DOHH2 (cell line): ENCODE measurements around the gene GPR149.
A peak's percentile ranks its signal among the peaks of the same experiment; 100 is the strongest.

Source experiments
- H3F3A ChIP-seq: fragments of 200-600 bp; sonication (generic), shearing (Covaris generic); 2 replicates; pipeline ENCODE4 v1.6.0; 2016; ENCODE audit warnings: antibody characterized with exemption, mild to moderate bottlenecking; ENCODE audit not compliant: control insufficient read depth, insufficient read depth
- H3K27ac ChIP-seq: fragments of 200-600 bp; sonication (generic); 2 replicates; pipeline ENCODE4 v1.5.1; 2014; ENCODE audit warnings: low read depth, mild to moderate bottlenecking, low read length, moderate library complexity
- H3K27me3 ChIP-seq: fragments of 200-600 bp; sonication (generic); 2 replicates; pipeline ENCODE4 v1.6.1; 2014; ENCODE audit warnings: mild to moderate bottlenecking, low read length, mixed read lengths; ENCODE audit not compliant: control insufficient read depth
- H3K36me3 ChIP-seq: fragments of 200-600 bp; sonication (generic); 2 replicates; pipeline ENCODE4 v1.6.1; 2014; ENCODE audit warnings: mild to moderate bottlenecking, low read length, moderate library complexity, mixed read lengths; ENCODE audit not compliant: control insufficient read depth
- H3K4me1 ChIP-seq: fragments of 200-600 bp; sonication (generic); 2 replicates; pipeline ENCODE4 v1.6.1; 2014; ENCODE audit warnings: mild to moderate bottlenecking, low read length, mixed read lengths; ENCODE audit not compliant: control insufficient read depth
- H3K4me2 ChIP-seq: fragments of 200-600 bp; sonication (generic); 2 replicates; pipeline ENCODE4 v1.6.0; 2014; ENCODE audit warnings: mild to moderate bottlenecking, low read length, moderate library complexity
- H3K4me3 ChIP-seq: fragments of 200-600 bp; sonication (generic); 2 replicates; pipeline ENCODE4 v1.5.1; 2014; ENCODE audit warnings: mild to moderate bottlenecking, low read length, mixed read lengths
- H3K79me2 ChIP-seq: fragments of 200-600 bp; sonication (generic); 2 replicates; pipeline ENCODE4 v1.6.1; 2014; ENCODE audit warnings: mild to moderate bottlenecking, low read length, mixed read lengths; ENCODE audit not compliant: control insufficient read depth
- H3K9me2 ChIP-seq: fragments of 200-600 bp; sonication (generic); replicated peaks from 2 replicates; pipeline ENCODE4 v1.6.1; 2014; ENCODE audit warnings: mild to moderate bottlenecking, low read length, mixed read lengths; ENCODE audit not compliant: control insufficient read depth
- H3K9me3 ChIP-seq: fragments of 200-600 bp; sonication (generic); 2 replicates; pipeline ENCODE4 v1.6.1; 2014; ENCODE audit warnings: antibody characterized with exemption, low read length, mixed read lengths; ENCODE audit not compliant: control insufficient read depth, insufficient read depth
- H4K20me1 ChIP-seq: fragments of 200-600 bp; sonication (generic); 2 replicates; pipeline ENCODE4 v1.6.0; 2014; ENCODE audit warnings: low read depth, mild to moderate bottlenecking, antibody characterized with exemption, low read length, moderate library complexity; ENCODE audit not compliant: control insufficient read depth, insufficient read depth
- EZH2phosphoT487 ChIP-seq: fragments of 200-600 bp; sonication (generic); IDR thresholded peaks from 2 replicates; pipeline ENCODE4 v1.6.1; 2017; ENCODE audit warnings: borderline replicate concordance, mild to moderate bottlenecking, antibody characterized with exemption, low read length, moderate library complexity, mixed read lengths
- TF ChIP-seq, protein P1 (sequence below): fragments of 200-600 bp; sonication (generic); IDR thresholded peaks from one replicate; pipeline ENCODE4 v1.5.1; 2014; ENCODE audit warnings: antibody characterized with exemption, mild to moderate bottlenecking, low read depth, low read length; ENCODE audit not compliant: poor library complexity, severe bottlenecking

The GPR149 gene

GRCh38 chr3:154307363-154307762, 122.6 kb downstream of the GPR149 start:
- H3F3A ChIP-seq: peaks cover 6% of the 10 kb centered on the region; the same call in 1 of the 2 replicates
- H3K4me2 ChIP-seq: peak overlapping the region; percentile 60
- no peaks in the 10 kb centered on the region for H3K9me2 ChIP-seq
- H3K27me3 ChIP-seq: no peaks in the 10 kb centered on the region
- H3K79me2 ChIP-seq: peaks cover 28% of the 10 kb centered on the region
- no peaks in the 10 kb centered on the region for H4K20me1 ChIP-seq
- peaks cover 54% of the 10 kb centered on the region for H3K4me1 ChIP-seq
- TF ChIP-seq, protein P1, sequence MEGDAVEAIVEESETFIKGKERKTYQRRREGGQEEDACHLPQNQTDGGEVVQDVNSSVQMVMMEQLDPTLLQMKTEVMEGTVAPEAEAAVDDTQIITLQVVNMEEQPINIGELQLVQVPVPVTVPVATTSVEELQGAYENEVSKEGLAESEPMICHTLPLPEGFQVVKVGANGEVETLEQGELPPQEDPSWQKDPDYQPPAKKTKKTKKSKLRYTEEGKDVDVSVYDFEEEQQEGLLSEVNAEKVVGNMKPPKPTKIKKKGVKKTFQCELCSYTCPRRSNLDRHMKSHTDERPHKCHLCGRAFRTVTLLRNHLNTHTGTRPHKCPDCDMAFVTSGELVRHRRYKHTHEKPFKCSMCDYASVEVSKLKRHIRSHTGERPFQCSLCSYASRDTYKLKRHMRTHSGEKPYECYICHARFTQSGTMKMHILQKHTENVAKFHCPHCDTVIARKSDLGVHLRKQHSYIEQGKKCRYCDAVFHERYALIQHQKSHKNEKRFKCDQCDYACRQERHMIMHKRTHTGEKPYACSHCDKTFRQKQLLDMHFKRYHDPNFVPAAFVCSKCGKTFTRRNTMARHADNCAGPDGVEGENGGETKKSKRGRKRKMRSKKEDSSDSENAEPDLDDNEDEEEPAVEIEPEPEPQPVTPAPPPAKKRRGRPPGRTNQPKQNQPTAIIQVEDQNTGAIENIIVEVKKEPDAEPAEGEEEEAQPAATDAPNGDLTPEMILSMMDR: no peak
- TF ChIP-seq EZH2phosphoT487: no peak
- H3K36me3 ChIP-seq: peaks cover 92% of the 10 kb centered on the region
- H3K9me3 ChIP-seq: no peaks in the 10 kb centered on the region
- 0 out of 2 replicates have a peak overlapping the region, but pooled peaks have one; percentile 38 for H3K27ac ChIP-seq
- no peak overlapping the region for H3K4me3 ChIP-seq

DNA sequence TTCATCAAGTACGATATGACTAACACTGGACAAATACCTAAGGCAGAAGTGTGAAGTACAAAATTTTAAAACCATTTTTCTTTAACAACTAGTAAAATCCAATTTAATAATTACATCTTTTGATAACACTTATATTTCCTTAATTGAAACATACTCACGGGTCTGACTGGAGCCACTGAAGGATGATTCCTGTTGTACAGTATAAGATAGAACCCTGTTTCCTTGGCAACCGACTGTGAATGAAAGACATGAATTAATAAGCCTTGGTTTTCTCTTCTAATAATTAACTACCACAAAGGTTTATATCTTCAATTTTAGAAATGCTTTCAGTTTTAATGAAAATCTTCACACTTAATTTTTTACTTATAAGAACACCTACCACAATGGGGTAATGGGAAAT, 125.1 kb downstream of the GPR149 start:
- H4K20me1 ChIP-seq: no peaks in the 10 kb centered on the region
- peaks cover 54% of the 10 kb centered on the region for H3K4me1 ChIP-seq
- H3K27ac ChIP-seq: peak overlapping the region; percentile 62
- H3K27me3 ChIP-seq: no peaks in the 10 kb centered on the region
- no peaks in the 10 kb centered on the region for H3K9me3 ChIP-seq
- TF ChIP-seq, protein P1: no peak
- no peak for TF ChIP-seq EZH2phosphoT487
- H3K36me3 ChIP-seq: peaks cover 100% of the 10 kb centered on the region
- peaks cover 6% of the 10 kb centered on the region; the same call in 1 of the 2 replicates for H3F3A ChIP-seq
- peak overlapping the region; percentile 60 for H3K4me2 ChIP-seq
- no peaks in the 10 kb centered on the region for H3K9me2 ChIP-seq
- peaks cover 28% of the 10 kb centered on the region for H3K79me2 ChIP-seq
- H3K4me3 ChIP-seq: peak overlapping the region; percentile 45

DNA sequence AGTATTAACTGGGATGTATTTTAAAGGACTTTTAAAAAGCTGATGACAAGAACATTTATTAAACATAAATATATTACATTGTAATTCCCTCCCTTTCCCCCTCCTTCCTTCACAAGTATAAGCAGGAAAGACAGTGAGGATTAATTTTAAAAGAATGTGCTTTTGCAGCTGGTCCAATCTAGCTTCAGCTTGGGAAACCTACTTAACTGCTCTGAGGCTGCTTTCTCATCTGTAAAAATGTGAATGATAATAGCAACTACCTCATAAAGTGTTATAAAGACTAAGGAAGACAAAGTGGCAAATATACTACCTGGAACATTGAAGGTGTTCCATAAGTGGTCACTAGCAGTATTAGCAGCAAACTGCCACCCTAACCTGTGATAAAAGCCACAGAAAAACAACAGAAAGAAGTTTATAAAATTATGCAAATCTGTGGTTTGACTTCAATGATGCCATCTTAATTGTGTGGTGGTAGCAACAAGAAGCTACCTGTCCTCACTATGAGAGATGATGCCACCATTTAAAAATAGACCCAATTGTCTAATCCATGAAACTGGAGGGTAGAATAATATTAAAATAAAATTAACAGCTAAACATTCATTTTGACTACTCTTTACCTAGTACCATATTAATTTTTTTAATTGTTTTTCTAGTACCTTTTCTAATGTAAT, 125.7 kb downstream of the GPR149 start:
- Histone ChIP-seq H3K4me2 (peak overlapping the region; percentile 60), H4K20me1 (no peaks in the 10 kb centered on the region), H3K27me3 (no peaks in the 10 kb centered on the region), H3K4me3 (peak overlapping the region; percentile 45), H3K27ac (peak overlapping the region; percentile 62), H3K9me3 (no peaks in the 10 kb centered on the region), H3K79me2 (peaks cover 28% of the 10 kb centered on the region), H3K9me2 (no peaks in the 10 kb centered on the region), H3K4me1 (peaks cover 54% of the 10 kb centered on the region), H3K36me3 (peaks cover 99% of the 10 kb centered on the region), H3F3A (peaks cover 6% of the 10 kb centered on the region; the same call in 1 of the 2 replicates)
- no peak for TF ChIP-seq EZH2phosphoT487
- TF ChIP-seq, protein P1: no peak
